Keratinocyte (primary cell): ENCODE data around the gene ACVR1B. TPM values are rescaled to one million over a fixed set of nuclear protein-coding genes. Genes with fewer than 3 reads are reported as not detected.

Source experiments
- DNase-seq: peaks from one replicate; pipeline ENCODE4 v3.0.0-alpha.2; 2011; ENCODE audit warnings: low read depth, missing footprints, low spot score
- FAIRE-seq: peaks from 2 replicates; lab custom pipeline; 2011; peaks lifted over from hg19 to GRCh38; lab: Jason Lieb, UNC
- H2AFZ ChIP-seq: 2 replicates; pipeline ENCODE4 v1.6.0; 2012; ENCODE audit warnings: low read length, control low read depth, inconsistent platforms; ENCODE audit not compliant: control insufficient read depth
- H3K27ac ChIP-seq: 2 replicates; pipeline ENCODE4 v1.5.1; 2011; ENCODE audit warnings: low read length; ENCODE audit not compliant: control insufficient read depth, insufficient read depth
- H3K27me3 ChIP-seq: 3 replicates; pipeline ENCODE4 v1.6.0; 2011; ENCODE audit warnings: low read length; ENCODE audit not compliant: control insufficient read depth, insufficient read depth; ENCODE audit errors: extremely low read depth
- H3K36me3 ChIP-seq, 2 experiments: 2 replicates in 1 of 2; 3 replicates in 1 of 2; pipeline ENCODE4 v1.5.1; 2011; ENCODE audit warnings: low read length in 2 of 2, mild to moderate bottlenecking in 1 of 2; ENCODE audit not compliant: control insufficient read depth in 2 of 2, insufficient read depth in 2 of 2; ENCODE audit errors: extremely low read depth in 1 of 2
- H3K4me1 ChIP-seq: 3 replicates; pipeline ENCODE4 v1.5.1; 2011; ENCODE audit warnings: low read length; ENCODE audit not compliant: control insufficient read depth, insufficient read depth; ENCODE audit errors: extremely low read depth
- H3K4me2 ChIP-seq: 3 replicates; pipeline ENCODE4 v1.6.0; 2011; ENCODE audit warnings: low read depth, low read length; ENCODE audit not compliant: control insufficient read depth, insufficient read depth; ENCODE audit errors: extremely low read depth
- H3K4me3 ChIP-seq, 3 experiments: fragments of 200-600 bp in 1 of 3; sonication (generic) in 1 of 3; 2 replicates in 2 of 3; 3 replicates in 1 of 3; pipeline ENCODE4 v1.5.1; 2011 to 2016; ENCODE audit warnings: low read length in 3 of 3, mild to moderate bottlenecking in 3 of 3, control low read depth in 2 of 3, inconsistent platforms in 1 of 3, low read depth in 1 of 3, mixed read lengths in 1 of 3, mixed run types in 1 of 3, moderate library complexity in 1 of 3; ENCODE audit not compliant: control insufficient read depth in 2 of 3, insufficient read depth in 2 of 3; ENCODE audit errors: extremely low read depth in 1 of 3
- H3K79me2 ChIP-seq: 2 replicates; pipeline ENCODE4 v1.6.0; 2012; ENCODE audit warnings: low read length; ENCODE audit not compliant: control insufficient read depth, insufficient read depth
- H3K9ac ChIP-seq: 3 replicates; pipeline ENCODE4 v1.6.0; 2011; ENCODE audit warnings: low read length; ENCODE audit not compliant: control insufficient read depth, insufficient read depth; ENCODE audit errors: extremely low read depth
- H3K9me1 ChIP-seq: 3 replicates; pipeline ENCODE4 v1.6.0; 2011; ENCODE audit warnings: low read length; ENCODE audit not compliant: control insufficient read depth, insufficient read depth; ENCODE audit errors: extremely low read depth
- H3K9me3 ChIP-seq: 2 replicates; pipeline ENCODE4 v1.5.1; 2012; ENCODE audit warnings: low read depth, low read length; ENCODE audit not compliant: control insufficient read depth
- H4K20me1 ChIP-seq: 3 replicates; pipeline ENCODE4 v1.6.0; 2011; ENCODE audit warnings: low read length; ENCODE audit not compliant: control insufficient read depth, insufficient read depth; ENCODE audit errors: extremely low read depth
- CTCF ChIP-seq, 3 experiments: IDR thresholded peaks in 1 of 3; conservative IDR thresholded peaks in 1 of 3; optimal IDR thresholded peaks in 1 of 3; 2 replicates in 2 of 3; 3 replicates in 1 of 3; pipeline versions ENCODE3 to v1.5.1; 2011; ENCODE audit warnings: low read length in 3 of 3, mild to moderate bottlenecking in 3 of 3, moderate library complexity in 2 of 3, control low read depth in 1 of 3, inconsistent platforms in 1 of 3; ENCODE audit not compliant: insufficient read depth in 2 of 3; ENCODE audit errors: extremely low read depth in 1 of 3
- EZH2 ChIP-seq: IDR thresholded peaks from one replicate; pipeline ENCODE4 v1.6.1; 2012; ENCODE audit warnings: inconsistent platforms, mild to moderate bottlenecking, low read length, moderate library complexity
- dilution Hi-C: fragments of 300-500 bp; cut with MboI; formaldehyde crosslinking; loops from one replicate; pipeline ENCODE4 v1.7.0; 2020; ENCODE audit warnings: low sequenced_read_pairs; ENCODE audit not compliant: extremely low pct_ligation_motif_present
- polyA plus RNA-seq, 5 experiments: library from polyadenylated mRNA; depleted of rRNA in 3 of 5; stranded (reverse) in 3 of 5; stranded (forward) in 1 of 5; unstranded in 1 of 5; fragments of >200 nt; gene quantifications; 1 replicate in 1 of 5; 2 replicates in 3 of 5; 3 replicates in 1 of 5; pipeline versions ENCODE4 v1.2.1 to v1.2.3, GENCODE V29; 2011 to 2012; ENCODE audit warnings: missing spikeins in 2 of 5, low read depth in 1 of 5, low replicate concordance in 1 of 5

The ACVR1B gene
- polyA plus RNA-seq, 1 donor (not counting 4 experiments of a cell fraction or from before 2014, with no cell fraction given) = 12.7 TPM

- Histone ChIP-seq H3K9me1 (no peaks in the 10 kb centered on the region), H3K36me3 (no peaks in the 10 kb centered on the region), H3K4me1 (peaks cover 6% of the 10 kb centered on the region), H4K20me1 (no peaks in the 10 kb centered on the region), H3K4me2 (no peak overlapping the region), H3K9me3 (no peaks in the 10 kb centered on the region), H3K4me3 (no peak overlapping the region), H2AFZ (no peak overlapping the region), H3K9ac (no peak overlapping the region), H3K27me3 (peaks cover 7% of the 10 kb centered on the region), H3K27ac (no peak overlapping the region), H3K79me2 (no peaks in the 10 kb centered on the region)
- dilution Hi-C loops = no loop called here
- DNase-seq (no peak), FAIRE-seq (no peak)
- TF ChIP-seq CTCF (optimal IDR thresholded peaks at IDR 0.05 in 1 of 3, IDR thresholded peaks at IDR 0.05 in 1 of 3, conservative IDR thresholded peaks at IDR 0.05 in 1 of 3; ENCODE audit: extremely low read depth in 1 of 3, insufficient read depth in 2 of 3, low read length in 3 of 3) = peak; percentile 66 to 82 (median 78)
- no peak for TF ChIP-seq EZH2
Measured at GRCh38 chr12:52020539-52021336, 69.2 kb downstream of the ACVR1B start.

DNA sequence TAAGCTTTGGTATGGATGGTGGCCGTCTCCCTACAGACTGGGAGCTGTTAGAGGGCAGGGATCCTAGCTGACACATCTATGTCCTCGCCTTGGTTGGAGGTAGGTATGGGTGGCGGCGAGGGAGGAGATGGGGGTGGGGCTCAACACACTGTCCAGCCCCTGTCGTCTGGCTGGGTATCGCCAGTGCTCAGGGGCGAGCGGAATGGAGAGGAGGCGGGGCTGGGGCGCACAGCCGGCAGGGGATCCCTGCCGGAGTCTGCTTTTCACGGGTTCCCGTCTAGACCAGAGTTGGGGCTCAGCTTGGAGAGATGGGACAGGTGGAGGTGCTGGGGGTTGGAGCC lies 71.3 kb downstream of the ACVR1B start:
- dilution Hi-C loops = no loop called here
- Histone ChIP-seq H3K4me2 (peak overlapping the region; percentile 70), H3K36me3 (no peaks in the 10 kb centered on the region), H3K9me1 (no peaks in the 10 kb centered on the region), H3K9ac (no peak overlapping the region), H3K4me3 (peak overlapping the region in 2 of 3 experiments; percentile 44 to 48), H3K27ac (no peak overlapping the region), H3K4me1 (peaks cover 6% of the 10 kb centered on the region), H3K27me3 (peaks cover 7% of the 10 kb centered on the region), H3K79me2 (no peaks in the 10 kb centered on the region), H2AFZ (peak overlapping the region; percentile 20), H4K20me1 (no peaks in the 10 kb centered on the region), H3K9me3 (no peaks in the 10 kb centered on the region)
- FAIRE-seq (no peak), DNase-seq (no peak)
- no peak for TF ChIP-seq CTCF (optimal IDR thresholded peaks at IDR 0.05 in 1 of 3, IDR thresholded peaks at IDR 0.05 in 1 of 3, conservative IDR thresholded peaks at IDR 0.05 in 1 of 3; ENCODE audit: extremely low read depth in 1 of 3, insufficient read depth in 2 of 3, low read length in 3 of 3)
- no peak for TF ChIP-seq EZH2
